NCI-H2196 treated with DMSO at 0.1 percent for 48 hours (cell line): ENCODE measurements around the gene ELL.
"Not testable (repeated sequence)": the region's sequence is repeated elsewhere in the genome, so short reads cannot be mapped to it uniquely, and the experiment has no call there.

Experiments used
- DNase-seq: peaks from one replicate; lab custom pipeline; 2025; ENCODE audit not compliant: unreplicated experiment; lab: John Stamatoyannopoulos, UW

The ELL gene

DNA sequence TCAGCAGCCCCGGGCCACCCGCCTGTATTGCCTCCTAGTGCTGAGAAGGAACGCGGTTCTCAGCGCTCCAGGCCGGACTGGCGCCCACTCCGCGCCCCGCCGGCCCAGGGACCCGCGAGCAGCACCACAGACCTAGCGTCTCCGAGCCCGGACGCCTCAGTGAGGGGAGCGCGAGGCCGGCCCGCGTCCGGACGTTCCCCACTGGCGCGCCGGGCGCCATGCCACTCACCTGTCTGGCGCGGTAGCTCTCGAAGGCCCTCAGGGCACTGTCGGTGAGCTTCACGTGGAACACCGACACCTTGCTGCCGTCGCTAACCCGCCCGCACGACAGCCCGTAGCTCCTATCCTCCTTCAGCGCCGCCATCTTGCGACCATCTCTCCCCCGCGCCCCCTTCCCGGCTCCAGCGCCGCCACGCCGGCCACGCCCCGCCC is at the start of gene ELL:
ELL (minus strand) TSS at position 379 of the 432 bp plus-strand sequence; CDS start at position 364, 15 bp downstream.
- DNase-seq: no peak

DNA sequence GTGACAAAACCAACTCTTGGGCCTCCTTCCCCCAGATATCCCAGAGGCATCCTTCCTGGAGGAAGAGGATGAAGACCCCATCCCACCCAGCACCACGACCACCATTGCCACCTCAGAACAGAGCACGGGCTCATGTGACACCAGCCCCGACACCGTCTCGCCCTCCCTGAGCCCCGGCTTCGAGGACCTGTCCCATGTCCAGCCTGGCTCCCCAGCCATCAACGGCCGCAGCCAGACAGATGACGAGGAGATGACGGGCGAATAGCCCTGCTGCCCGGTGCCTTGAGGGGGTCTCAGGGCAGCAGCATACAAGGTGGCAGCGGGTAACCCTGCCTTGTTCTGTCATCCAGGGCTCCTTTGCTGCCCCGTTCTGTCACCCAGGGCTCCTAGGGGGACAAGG is 46.5 kb upstream of the ELL start:
- DNase-seq: no peak

DNA sequence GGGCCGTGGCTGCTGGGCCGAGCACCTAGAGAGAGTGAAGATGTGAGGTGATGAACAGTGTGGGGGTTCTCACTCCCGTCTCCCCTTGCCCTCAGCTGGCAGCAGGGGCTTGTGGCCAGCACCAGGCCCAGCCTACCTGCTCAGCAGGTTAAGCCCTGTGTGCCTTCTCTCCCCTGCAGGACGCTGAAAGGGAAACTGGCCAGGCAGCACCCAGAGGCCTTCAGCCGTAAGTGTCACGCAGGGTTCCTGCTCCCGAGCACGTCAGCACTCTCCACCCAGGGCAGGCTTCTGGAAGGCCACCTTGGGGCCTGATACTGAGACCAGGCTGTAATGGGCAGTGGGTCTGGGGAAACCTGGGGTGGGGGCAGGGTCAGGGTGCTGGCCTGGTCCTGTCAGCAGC is 45.1 kb upstream of the ELL start:
- DNase-seq: no peak

DNA sequence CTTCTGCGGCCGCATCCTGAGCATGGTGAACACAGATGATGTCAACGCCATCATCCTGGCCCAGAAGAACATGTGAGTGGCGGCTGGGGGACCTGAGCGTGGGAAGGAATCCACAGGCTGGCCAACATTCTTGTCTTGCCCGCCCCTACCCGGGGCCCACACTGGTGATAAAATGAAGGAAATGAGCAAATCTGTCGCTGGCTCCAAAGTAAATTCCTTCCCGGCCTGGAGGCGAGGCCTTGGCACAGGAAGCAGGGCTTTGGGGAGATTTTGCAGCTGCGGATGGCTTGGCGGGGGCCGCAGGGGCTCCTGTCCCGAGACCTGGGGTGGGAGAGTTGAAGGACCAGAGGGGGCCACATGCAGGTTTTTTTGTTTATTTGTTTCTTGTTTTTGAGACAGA is 40.2 kb upstream of the ELL start:
- DNase-seq: no peak

DNA sequence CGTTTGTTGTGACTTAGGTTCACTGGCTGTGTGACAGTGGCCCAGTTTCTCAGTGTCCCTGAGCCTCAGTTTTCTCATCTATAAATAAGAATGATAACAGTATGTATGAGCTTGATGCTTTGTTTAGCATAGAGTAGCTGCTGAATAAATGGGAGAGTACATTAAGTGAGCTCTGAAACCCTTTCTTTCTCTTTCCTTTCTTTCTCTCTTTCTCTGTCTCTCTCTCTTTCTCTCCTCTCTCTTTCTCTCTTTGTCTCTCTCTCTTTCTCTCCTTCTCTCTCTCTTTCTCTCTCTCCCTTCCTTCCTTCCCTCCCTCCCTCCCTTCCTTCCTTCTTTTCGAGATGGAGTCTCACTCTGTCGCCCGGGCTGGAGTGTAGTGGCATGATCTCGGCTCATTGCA is 37.8 kb upstream of the ELL start:
- DNase-seq: no peak

DNA sequence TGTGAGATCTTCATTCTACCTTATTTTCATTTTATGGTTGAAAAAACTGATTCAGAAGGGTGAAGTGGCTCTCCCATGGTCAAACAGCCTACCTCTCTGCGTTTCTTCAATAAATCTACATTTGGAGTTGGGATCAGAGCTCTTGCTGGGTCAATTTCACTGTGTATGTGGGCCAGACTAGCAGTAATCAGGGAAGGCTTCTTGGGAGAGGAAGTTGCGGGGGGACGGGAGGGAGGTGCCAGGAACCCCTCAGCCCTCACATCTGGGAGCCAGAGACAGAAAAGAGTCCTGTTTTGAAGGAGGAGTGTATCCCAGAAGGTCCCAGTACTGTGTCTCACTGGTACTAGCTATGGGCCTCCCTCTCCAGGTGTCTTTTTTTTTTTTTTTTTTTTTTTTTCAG is 36.7 kb upstream of the ELL start:
- no peak for DNase-seq

DNA sequence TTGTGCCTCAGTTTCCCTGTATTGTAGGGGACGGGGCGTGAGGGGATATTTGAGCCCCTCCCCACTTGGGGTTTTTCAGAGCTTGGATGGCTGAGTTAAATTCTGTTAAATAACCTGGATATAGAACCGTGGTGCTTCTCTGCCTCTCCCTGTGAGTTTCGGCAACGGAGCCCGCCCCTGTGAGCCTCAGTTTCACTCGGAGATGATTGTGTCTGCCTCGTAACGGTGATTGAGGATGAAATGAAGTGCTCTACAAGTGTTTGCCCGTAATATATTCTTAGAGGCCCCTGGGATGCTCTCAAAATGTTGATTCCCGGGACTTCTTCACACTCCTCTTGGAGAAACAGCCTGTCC is 36.3 kb upstream of the ELL start:
- no peak for DNase-seq

DNA sequence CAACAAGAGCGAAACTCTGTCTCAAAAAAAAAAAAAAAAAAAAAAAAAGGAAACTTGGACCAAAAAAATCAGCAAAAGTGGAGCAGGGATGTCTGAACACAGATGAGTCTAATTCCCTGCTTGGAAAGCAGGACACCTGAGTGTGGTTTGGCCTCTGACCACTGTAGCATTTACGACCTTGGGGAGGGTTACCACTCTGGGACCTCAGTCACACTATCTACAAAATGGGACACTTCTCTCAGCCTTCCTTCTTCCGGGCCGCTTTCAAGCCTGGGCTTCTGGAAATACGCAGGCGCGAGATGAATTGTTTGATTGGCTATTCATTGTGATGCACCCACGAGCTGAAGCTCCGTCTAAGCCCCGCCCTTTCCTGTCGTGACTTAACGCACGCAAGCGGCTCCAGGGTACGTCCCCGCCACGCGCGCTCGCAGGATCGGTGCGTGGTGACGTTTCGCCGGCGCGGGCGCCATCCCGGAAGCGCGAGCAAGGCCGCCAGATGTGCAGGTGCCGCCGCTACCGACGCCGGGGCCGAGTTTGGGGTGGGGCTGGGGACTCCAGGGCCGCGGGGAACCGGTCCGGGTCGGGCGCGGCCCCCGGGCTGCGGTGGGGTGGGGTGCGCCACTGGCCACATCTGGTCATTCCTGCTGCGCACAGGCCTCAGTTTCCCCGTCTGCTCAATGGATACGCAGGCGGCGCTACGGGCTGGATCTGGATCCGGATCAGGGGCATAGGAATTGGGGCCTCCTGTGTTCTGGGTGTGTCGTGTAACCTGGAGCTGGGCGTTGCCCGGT is 35.7 kb upstream of the ELL start, which contains the start of gene KXD1:
KXD1 (plus strand) TSS at position 460 of the 791 bp plus-strand sequence. CDS start 4,187 bp downstream, outside the sequence.
- peak; percentile 95 for DNase-seq

DNA sequence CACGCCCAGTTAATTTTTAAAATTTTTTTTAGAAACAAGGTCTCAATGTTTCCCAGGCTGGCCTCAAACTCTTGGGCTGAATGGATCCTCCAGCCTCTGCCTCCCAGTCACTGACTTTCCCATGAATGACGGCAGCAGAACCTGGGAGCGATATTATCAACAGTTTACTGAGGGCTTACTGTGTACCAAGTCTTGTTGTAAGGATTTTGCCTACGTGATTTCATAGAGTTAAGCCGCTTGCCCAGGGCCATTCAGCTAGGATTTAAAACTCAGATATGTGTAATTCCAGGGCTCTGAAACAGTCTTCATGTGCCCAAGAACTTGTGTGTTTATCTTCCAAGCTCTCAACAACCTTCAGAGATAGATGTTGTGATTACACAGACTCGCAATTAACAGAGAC is 29.8 kb upstream of the ELL start:
- no peak for DNase-seq

DNA sequence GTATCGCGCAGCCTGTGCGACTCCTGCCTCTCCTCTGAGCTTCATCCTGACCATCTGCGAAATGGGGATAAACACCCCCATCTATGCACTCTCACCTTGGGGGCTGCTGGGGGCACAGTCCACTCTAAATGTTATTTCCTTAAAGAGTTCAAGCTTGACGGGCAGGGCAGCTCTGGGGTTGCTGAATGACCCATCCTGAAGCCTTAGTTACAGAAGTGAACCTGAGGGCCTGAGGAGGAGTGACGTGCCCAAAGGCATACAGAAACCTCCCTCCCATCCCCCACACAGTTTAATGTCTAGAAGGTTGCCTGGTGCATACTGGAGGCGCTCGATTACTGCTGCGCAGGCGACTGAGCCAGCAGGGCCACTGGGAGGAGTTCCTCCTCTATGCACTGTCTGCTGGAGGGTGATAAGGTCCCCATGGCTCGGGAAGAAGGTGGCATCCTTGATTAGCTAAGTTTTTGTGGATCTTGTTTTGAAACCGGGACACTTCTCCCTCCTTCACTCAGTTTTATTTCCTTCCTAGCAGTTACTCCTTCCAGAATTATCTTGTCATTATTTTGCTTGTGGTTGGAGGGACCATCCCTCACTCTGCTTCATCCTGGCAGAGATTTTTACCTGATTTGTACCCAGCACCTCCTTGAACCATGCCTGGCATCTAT is 22.1 kb upstream of the ELL start:
- peak; percentile 49 for DNase-seq

DNA sequence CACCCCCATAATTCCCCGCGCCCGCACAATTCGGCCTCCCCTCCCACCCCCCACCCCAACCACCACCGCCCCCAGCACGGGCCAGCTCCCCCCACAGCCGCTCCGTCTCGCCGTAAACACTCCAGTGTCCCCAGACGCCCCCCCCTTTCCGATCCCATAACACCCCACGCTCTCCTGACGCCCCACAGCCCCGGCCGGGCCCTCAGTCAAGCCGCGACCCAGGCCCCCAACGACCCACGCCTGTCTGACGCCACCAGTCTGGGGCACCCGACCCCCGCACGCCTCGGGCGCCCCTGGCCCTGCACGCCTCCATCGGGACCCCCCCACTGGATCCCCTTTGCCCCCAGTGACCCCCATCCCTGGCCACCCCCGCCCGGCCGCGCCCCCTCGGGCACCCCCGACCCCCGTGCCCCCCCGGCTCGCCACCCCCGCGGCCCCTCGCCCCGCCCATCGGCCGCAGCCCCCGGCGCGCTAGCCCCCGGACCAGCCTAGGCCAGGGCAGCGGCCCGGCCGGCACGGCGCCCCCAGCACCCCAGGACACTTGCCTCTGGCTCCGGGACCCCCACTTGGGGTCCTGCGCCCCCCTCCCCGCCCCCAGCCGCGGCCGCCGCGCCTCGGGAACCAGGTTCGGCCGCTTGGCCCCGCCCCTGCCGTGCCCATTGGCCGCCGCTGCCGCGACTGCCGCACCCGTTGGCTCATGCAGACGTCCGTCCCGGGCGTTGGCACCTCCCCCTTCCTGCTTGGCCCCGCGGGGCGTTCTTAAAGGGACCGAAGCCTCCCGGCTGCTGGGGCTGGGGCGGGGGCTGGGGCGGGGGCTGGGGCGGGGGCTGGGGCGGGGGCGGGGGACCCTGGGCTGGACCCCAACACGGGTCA is 21.3 kb upstream of the ELL start, which contains the start of gene FKBP8:
FKBP8 (minus strand) TSS at position 633 of the 873 bp plus-strand sequence. CDS start 1,603 bp downstream, outside the sequence.
- DNase-seq: peak; percentile 74

DNA sequence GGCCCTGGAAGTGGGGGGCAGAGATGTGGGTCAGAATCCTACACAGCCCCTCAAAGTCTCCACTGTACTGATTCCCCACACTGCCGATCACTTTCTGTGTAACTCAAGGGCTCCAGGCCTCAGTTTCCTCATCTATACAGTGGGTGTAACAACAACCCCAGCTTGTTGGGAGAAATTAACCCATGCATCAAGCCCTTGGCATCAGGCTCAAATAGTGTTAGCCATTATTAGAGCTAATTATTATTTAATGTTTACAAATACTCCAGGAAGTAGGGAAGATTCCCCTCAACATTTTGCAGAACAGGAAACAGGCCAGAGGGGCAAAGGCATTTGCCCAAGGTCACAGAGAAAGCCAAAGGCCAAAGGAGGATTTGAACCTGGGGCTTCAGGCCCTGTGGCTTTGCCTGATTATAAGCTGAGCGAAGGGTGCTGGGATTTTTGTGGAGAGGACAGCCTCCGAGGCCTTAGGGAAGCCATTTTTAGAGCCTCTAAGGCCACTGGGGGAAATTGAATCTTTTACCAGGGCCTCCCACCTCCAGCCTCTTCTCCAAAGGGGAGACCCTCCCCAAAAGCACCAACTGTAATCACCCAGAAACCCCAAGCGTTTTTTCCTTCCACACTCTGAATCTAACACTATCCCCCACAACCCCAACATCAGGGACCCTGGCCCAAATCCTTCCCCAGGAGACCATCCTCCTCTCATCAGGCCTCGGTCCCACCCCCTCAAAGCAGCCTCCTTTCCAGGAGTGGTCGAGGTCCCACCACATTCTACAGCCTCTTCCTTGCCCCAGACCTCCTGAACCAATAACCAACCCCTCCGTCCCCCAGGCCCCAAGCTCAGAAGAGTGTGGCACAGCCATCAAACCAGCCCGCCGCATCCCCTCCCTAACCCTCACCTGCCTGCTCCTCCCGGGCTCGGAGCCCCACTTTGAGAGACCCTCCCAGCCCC is 20.4 kb upstream of the ELL start:
- DNase-seq: no peak

DNA sequence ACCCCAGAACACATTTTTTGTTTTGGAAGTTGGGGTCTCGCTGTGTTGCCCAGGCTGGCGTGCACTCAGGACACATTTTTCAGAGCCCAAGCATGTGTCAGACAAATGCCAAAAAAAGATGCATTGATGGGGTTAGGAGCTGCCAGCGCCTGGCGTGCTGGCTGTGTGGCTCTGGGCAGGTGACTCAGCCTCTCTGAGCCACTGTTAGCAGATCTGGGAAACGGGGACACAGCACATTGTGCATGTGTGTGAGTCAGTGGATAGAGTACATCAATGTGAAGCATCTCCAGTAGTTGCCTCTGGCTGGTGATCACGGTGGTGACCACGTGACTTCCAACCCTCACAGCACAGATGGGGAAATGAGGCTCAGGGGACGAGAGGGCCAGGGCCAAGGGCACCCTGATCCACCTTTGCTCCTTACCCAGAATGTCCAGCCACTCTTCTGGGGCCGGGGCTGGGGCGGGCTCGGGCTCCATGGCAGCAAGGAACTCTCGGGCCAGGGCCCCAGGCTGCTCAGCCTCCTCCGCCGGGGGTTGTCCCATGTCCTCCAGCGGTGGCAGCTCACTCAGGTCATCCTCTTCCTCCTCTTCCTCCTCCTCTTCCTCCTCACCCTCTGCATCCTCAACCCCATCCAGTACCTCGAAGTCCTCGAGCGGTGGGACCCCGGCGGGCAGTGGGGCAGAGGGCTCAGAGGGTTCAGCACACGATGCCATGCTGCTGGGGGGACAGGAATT is 19.6 kb upstream of the ELL start:
- no peak for DNase-seq

DNA sequence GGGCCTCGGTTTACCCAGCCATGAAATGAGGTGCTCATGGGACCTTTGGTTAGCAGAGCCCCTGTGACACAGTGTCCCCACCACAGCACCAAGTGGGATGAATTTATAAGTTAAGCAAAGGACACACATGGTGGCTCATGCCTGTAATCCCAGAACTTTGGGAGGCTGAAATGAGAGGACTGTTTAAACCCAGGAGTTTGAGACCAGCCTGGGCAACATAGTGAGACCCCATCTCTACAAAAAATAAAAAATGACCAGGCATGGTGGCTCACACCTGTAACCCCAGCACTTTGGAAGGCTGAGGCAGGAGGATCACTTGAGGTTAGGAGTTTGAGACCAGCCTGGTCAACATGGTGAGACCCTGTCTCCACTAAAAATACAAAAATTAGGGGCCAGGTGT is 18.3 kb upstream of the ELL start:
- DNase-seq: not testable (repeated sequence)

DNA sequence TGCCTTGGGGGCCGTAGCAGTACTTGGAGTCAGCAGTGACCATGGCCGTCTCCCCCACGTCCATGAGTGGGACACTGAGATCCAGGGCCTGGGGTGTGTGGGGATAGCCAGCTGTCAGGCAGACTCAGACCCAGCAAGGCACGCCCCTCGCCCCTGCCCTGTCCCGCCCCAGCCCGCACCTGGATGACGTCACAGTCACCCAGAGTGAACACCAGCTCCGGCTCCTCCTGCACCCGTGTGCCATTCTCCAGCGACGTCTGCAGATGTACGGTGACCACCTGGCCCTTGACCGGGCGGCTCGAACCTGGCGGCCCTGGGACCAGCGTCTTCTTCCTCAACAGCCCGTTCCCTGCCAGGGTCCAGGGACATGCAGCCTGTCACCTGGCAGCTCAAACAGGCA is 17.5 kb upstream of the ELL start:
- no peak for DNase-seq

DNA sequence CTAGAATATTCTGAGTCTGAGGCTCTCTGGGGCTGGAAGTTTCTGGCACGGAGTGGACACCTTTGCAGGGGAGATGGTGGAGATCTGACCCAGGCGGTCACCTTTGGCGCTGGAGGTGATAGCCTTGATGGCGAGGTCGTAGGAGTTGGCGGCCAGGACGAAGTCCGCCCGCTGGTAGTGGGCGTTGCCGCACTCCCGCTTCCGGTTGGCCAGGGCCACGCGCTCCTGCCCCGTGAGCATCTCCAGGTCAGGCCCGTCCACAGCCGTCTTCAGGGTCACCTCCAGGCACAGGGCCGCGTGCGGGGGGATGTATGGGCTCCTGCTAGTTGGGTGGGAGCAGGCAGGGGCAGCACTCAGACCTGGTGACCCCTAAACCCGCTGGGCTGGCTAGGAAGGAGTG is 16.2 kb upstream of the ELL start:
- DNase-seq: no peak

DNA sequence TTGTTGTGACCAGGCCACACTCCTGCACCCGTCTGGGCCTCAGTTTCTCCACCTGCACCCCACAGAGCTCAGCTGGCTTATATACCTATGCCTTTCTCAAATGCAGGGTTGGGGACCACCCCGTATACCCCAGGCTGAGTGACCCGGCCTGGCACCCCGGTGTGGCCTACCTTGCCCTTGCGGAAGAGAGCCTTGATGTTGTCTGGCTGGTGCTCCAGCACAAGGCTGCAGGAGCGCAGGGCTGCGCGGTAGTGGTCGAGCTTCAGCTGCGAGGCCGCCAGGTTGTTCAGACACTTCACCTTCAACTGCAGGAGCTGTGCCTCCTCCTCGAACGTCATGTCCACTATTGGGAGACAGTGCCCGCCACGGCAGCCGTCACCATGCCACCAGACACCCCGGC is 15.6 kb upstream of the ELL start:
- no peak for DNase-seq

DNA sequence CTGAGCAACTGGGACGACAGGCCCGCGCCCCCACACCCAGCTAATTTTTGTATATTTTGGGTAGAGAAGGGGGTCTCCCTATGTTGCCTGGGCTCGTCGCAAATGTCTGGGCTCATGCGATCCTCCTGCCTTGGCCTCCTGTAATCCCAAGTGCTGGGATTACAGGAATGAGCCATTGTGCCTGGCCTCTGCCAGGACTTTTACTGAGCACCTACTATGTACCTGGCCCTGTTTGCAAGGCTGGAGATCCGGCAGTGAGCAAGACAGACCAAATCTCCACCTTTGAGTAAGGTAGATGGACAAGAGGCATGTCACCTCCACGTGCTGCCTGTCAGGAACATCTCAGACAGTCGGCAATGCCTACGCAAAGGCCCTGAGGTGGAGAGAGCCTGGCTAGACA is 14.6 kb upstream of the ELL start:
- no peak for DNase-seq

DNA sequence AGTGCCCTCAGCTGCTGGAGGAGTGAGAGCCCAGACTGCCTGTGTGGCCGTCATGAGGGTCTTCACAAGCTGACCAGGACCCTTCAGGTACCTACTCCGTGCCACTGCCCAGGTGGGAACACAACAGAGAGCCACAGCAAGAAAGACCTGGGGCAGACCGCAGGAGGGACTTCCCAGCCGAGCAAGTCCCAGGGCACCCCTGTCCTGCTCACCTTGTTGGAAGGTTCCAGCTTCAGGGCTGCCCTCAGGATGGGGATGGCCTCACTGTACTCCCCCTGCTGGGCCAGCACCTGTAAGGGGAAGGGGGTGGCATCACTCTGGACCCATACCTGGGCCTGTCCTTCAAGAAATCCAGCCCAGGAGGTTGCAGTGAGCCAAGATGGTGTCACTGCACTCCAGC is 11.2 kb upstream of the ELL start:
- no peak for DNase-seq
